ENCODE results near the gene RHOV. TPM values are rescaled to one million over a fixed set of nuclear protein-coding genes. Genes with fewer than 3 reads are reported as not detected.

RHOV gene
- polyA plus RNA-seq, 1 donor from 2014 or later = 2.8 TPM

GRCh38 chr15:40908095-40908494 lies 34.1 kb upstream of the RHOV start:
- peaks cover 4% of the 10 kb centered on the region for H3F3A ChIP-seq (ENCODE audit: insufficient read depth, low read length, poor library complexity, severe bottlenecking)
- no peaks in the 10 kb centered on the region for H3K9me2 ChIP-seq (ENCODE audit: insufficient read depth, low read length)
- no peak overlapping the region for H3K4me2 ChIP-seq (ENCODE audit: low read length)
- no peak overlapping the region for H3K4me3 ChIP-seq (ENCODE audit: low read length)
- TF ChIP-seq POLR2AphosphoS5 (IDR thresholded peaks at IDR 0.05) (no peak), REST (IDR thresholded peaks at IDR 0.05; ENCODE audit: borderline replicate concordance) (no peak), EP300 (conservative IDR thresholded peaks at IDR 0.05; ENCODE audit: poor library complexity, severe bottlenecking) (no peak), RAD21 (conservative IDR thresholded peaks at IDR 0.05) (no peak), EZH2 (IDR thresholded peaks at IDR 0.05; ENCODE audit: borderline replicate concordance, insufficient read depth, low read length, poor library complexity, severe bottlenecking) (no peak), TAF1 (IDR thresholded peaks at IDR 0.05; ENCODE audit: low read depth) (no peak), SMC3 (conservative IDR thresholded peaks at IDR 0.05; ENCODE audit: poor library complexity) (no peak), MXI1 (conservative IDR thresholded peaks at IDR 0.05; ENCODE audit: poor library complexity, severe bottlenecking) (no peak)
- TF ChIP-seq, protein P1, sequence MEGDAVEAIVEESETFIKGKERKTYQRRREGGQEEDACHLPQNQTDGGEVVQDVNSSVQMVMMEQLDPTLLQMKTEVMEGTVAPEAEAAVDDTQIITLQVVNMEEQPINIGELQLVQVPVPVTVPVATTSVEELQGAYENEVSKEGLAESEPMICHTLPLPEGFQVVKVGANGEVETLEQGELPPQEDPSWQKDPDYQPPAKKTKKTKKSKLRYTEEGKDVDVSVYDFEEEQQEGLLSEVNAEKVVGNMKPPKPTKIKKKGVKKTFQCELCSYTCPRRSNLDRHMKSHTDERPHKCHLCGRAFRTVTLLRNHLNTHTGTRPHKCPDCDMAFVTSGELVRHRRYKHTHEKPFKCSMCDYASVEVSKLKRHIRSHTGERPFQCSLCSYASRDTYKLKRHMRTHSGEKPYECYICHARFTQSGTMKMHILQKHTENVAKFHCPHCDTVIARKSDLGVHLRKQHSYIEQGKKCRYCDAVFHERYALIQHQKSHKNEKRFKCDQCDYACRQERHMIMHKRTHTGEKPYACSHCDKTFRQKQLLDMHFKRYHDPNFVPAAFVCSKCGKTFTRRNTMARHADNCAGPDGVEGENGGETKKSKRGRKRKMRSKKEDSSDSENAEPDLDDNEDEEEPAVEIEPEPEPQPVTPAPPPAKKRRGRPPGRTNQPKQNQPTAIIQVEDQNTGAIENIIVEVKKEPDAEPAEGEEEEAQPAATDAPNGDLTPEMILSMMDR (IDR thresholded peaks at IDR 0.05; ENCODE audit: poor library complexity, severe bottlenecking) = no peak
- no peaks in the 10 kb centered on the region for H3K36me3 ChIP-seq (ENCODE audit: insufficient read depth, low read length)
- H4K20me1 ChIP-seq (ENCODE audit: insufficient read depth) = peaks cover 8% of the 10 kb centered on the region
- no peaks in the 10 kb centered on the region for H3K9me3 ChIP-seq (ENCODE audit: low read length)
- H2AFZ ChIP-seq (ENCODE audit: low read depth, low read length) = no peak overlapping the region
- H3K27me3 ChIP-seq (ENCODE audit: insufficient read depth, low read depth, low read length) = no peaks in the 10 kb centered on the region
- H3K9ac ChIP-seq (ENCODE audit: low read length) = no peak overlapping the region
- no peaks in the 10 kb centered on the region for H3K79me2 ChIP-seq (replicated peaks; ENCODE audit: insufficient read depth, low read length)
- H3K27ac ChIP-seq (ENCODE audit: low read length) = no peak overlapping the region

GRCh38 chr15:40906991-40907802 lies 33.2 kb upstream of the RHOV start:
- Histone ChIP-seq H3K4me3 (ENCODE audit: low read length) (no peak overlapping the region), H2AFZ (ENCODE audit: low read depth, low read length) (no peak overlapping the region), H3K27ac (ENCODE audit: low read length) (no peak overlapping the region), H3K9ac (ENCODE audit: low read length) (no peak overlapping the region), H3K27me3 (ENCODE audit: insufficient read depth, low read depth, low read length) (no peaks in the 10 kb centered on the region), H3K79me2 (replicated peaks; ENCODE audit: insufficient read depth, low read length) (no peaks in the 10 kb centered on the region), H3K36me3 (ENCODE audit: insufficient read depth, low read length) (no peaks in the 10 kb centered on the region), H3F3A (ENCODE audit: insufficient read depth, low read length, poor library complexity, severe bottlenecking) (peaks cover 4% of the 10 kb centered on the region), H3K9me3 (ENCODE audit: low read length) (no peaks in the 10 kb centered on the region), H3K9me2 (ENCODE audit: insufficient read depth, low read length) (no peaks in the 10 kb centered on the region), H3K4me2 (ENCODE audit: low read length) (no peak overlapping the region), H4K20me1 (ENCODE audit: insufficient read depth) (peaks cover 8% of the 10 kb centered on the region)
- TF ChIP-seq SMC3 (conservative IDR thresholded peaks at IDR 0.05; ENCODE audit: poor library complexity) (no peak), REST (IDR thresholded peaks at IDR 0.05; ENCODE audit: borderline replicate concordance) (no peak), TAF1 (IDR thresholded peaks at IDR 0.05; ENCODE audit: low read depth) (no peak)
- TF ChIP-seq, protein P1 (IDR thresholded peaks at IDR 0.05; ENCODE audit: poor library complexity, severe bottlenecking) = no peak
